Measurements from ENCODE around the gene ZNF609.

Gene ZNF609

GRCh38 chr15:64523240-64523639, 62.9 kb downstream of the ZNF609 start:
- no peak overlapping the region for H3K9ac ChIP-seq (ENCODE audit: low read length)
- no peak overlapping the region for H3K27ac ChIP-seq (ENCODE audit: low read depth, low read length)
- H3K36me3 ChIP-seq (ENCODE audit: control insufficient read depth, insufficient read depth, low read length): no peaks in the 10 kb centered on the region
- H3K27me3 ChIP-seq (ENCODE audit: control insufficient read depth, insufficient read depth, low read length): no peaks in the 10 kb centered on the region
- no peaks in the 10 kb centered on the region for H3K9me3 ChIP-seq (ENCODE audit: control insufficient read depth, insufficient read depth, low read depth, low read length)
- H3K4me3 ChIP-seq (ENCODE audit: low read depth, low read length): no peak overlapping the region
- peaks cover 28% of the 10 kb centered on the region for H3K4me1 ChIP-seq (ENCODE audit: control insufficient read depth, insufficient read depth, low read length)

- Histone ChIP-seq H3K27ac (ENCODE audit: low read depth, low read length) (no peak overlapping the region), H3K9ac (ENCODE audit: low read length) (no peak overlapping the region), H3K36me3 (ENCODE audit: control insufficient read depth, insufficient read depth, low read length) (0 out of 2 replicates have a peak, but pooled peaks cover 2% of the 10 kb centered on the region), H3K4me1 (ENCODE audit: control insufficient read depth, insufficient read depth, low read length) (peaks cover 28% of the 10 kb centered on the region), H3K27me3 (ENCODE audit: control insufficient read depth, insufficient read depth, low read length) (no peaks in the 10 kb centered on the region), H3K4me3 (ENCODE audit: low read depth, low read length) (no peak overlapping the region), H3K9me3 (ENCODE audit: control insufficient read depth, insufficient read depth, low read depth, low read length) (no peaks in the 10 kb centered on the region)
Observed at GRCh38 chr15:64524778-64525177, 64.4 kb downstream of the ZNF609 start.

- Histone ChIP-seq H3K9ac (ENCODE audit: low read length) (no peak overlapping the region), H3K27me3 (ENCODE audit: control insufficient read depth, insufficient read depth, low read length) (no peaks in the 10 kb centered on the region), H3K4me1 (ENCODE audit: control insufficient read depth, insufficient read depth, low read length) (peaks cover 24% of the 10 kb centered on the region)
Observed at GRCh38 chr15:64525828-64526530, 65.6 kb downstream of the ZNF609 start.

GRCh38 chr15:64527263-64527984, 67.0 kb downstream of the ZNF609 start:
- Histone ChIP-seq H3K4me1 (ENCODE audit: control insufficient read depth, insufficient read depth, low read length) (peaks cover 18% of the 10 kb centered on the region; the same call in 1 of the 2 replicates), H3K27ac (ENCODE audit: low read depth, low read length) (no peak overlapping the region), H3K9me3 (ENCODE audit: control insufficient read depth, insufficient read depth, low read depth, low read length) (no peaks in the 10 kb centered on the region), H3K36me3 (ENCODE audit: control insufficient read depth, insufficient read depth, low read length) (0 out of 2 replicates have a peak, but pooled peaks cover 2% of the 10 kb centered on the region), H3K27me3 (ENCODE audit: control insufficient read depth, insufficient read depth, low read length) (no peaks in the 10 kb centered on the region), H3K9ac (ENCODE audit: low read length) (no peak overlapping the region), H3K4me3 (ENCODE audit: low read depth, low read length) (no peak overlapping the region)

More at GRCh38 chr15:64525828-64526530, 65.6 kb downstream of the ZNF609 start:
- no peaks in the 10 kb centered on the region for H3K9me3 ChIP-seq (ENCODE audit: control insufficient read depth, insufficient read depth, low read depth, low read length)
- H3K4me3 ChIP-seq (ENCODE audit: low read depth, low read length): no peak overlapping the region
- 0 out of 2 replicates have a peak, but pooled peaks cover 2% of the 10 kb centered on the region for H3K36me3 ChIP-seq (ENCODE audit: control insufficient read depth, insufficient read depth, low read length)
- no peak overlapping the region for H3K27ac ChIP-seq (ENCODE audit: low read depth, low read length)

GRCh38 chr15:64528871-64529270, 68.5 kb downstream of the ZNF609 start:
- Histone ChIP-seq H3K4me1 (ENCODE audit: control insufficient read depth, insufficient read depth, low read length) (peaks cover 18% of the 10 kb centered on the region; the same call in 1 of the 2 replicates), H3K4me3 (ENCODE audit: low read depth, low read length) (no peak overlapping the region), H3K27ac (ENCODE audit: low read depth, low read length) (no peak overlapping the region), H3K9me3 (ENCODE audit: control insufficient read depth, insufficient read depth, low read depth, low read length) (no peaks in the 10 kb centered on the region), H3K9ac (ENCODE audit: low read length) (no peak overlapping the region), H3K36me3 (ENCODE audit: control insufficient read depth, insufficient read depth, low read length) (0 out of 2 replicates have a peak, but pooled peaks cover 2% of the 10 kb centered on the region), H3K27me3 (ENCODE audit: control insufficient read depth, insufficient read depth, low read length) (no peaks in the 10 kb centered on the region)

DNA sequence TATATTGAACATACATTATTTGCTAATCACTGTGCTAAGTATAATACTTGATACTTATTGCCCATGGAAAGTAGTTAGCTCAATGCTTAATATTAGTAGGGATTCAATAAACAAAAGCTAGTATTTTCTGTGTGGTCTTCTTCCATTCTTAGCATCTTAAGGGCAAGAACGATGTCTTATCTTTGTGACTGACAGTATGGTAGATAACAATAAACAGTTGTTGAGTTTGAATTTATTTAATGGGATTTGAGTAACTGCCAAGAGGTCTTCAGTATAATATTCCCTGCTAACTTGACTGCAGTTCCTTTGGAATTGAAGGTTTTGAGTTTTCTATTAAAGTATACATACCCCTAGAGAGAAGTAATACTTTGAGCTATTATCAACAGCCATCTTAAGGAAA, 70.1 kb downstream of the ZNF609 start:
- 0 out of 2 replicates have a peak, but pooled peaks cover 2% of the 10 kb centered on the region for H3K36me3 ChIP-seq (ENCODE audit: control insufficient read depth, insufficient read depth, low read length)

GRCh38 chr15:64530918-64531317, 70.5 kb downstream of the ZNF609 start:
- Histone ChIP-seq H3K27ac (ENCODE audit: low read depth, low read length) (no peak overlapping the region), H3K9ac (ENCODE audit: low read length) (no peak overlapping the region), H3K36me3 (ENCODE audit: control insufficient read depth, insufficient read depth, low read length) (0 out of 2 replicates have a peak, but pooled peaks cover 2% of the 10 kb centered on the region), H3K4me3 (ENCODE audit: low read depth, low read length) (no peak overlapping the region), H3K9me3 (ENCODE audit: control insufficient read depth, insufficient read depth, low read depth, low read length) (no peaks in the 10 kb centered on the region), H3K27me3 (ENCODE audit: control insufficient read depth, insufficient read depth, low read length) (no peaks in the 10 kb centered on the region), H3K4me1 (ENCODE audit: control insufficient read depth, insufficient read depth, low read length) (peaks cover 18% of the 10 kb centered on the region; the same call in 1 of the 2 replicates)

More for the DNA sequence above, 70.1 kb downstream of the ZNF609 start:
- Histone ChIP-seq H3K4me1 (ENCODE audit: control insufficient read depth, insufficient read depth, low read length) (peaks cover 18% of the 10 kb centered on the region; the same call in 1 of the 2 replicates), H3K27ac (ENCODE audit: low read depth, low read length) (no peak overlapping the region), H3K9me3 (ENCODE audit: control insufficient read depth, insufficient read depth, low read depth, low read length) (no peaks in the 10 kb centered on the region), H3K9ac (ENCODE audit: low read length) (no peak overlapping the region), H3K4me3 (ENCODE audit: low read depth, low read length) (no peak overlapping the region), H3K27me3 (ENCODE audit: control insufficient read depth, insufficient read depth, low read length) (no peaks in the 10 kb centered on the region)

DNA sequence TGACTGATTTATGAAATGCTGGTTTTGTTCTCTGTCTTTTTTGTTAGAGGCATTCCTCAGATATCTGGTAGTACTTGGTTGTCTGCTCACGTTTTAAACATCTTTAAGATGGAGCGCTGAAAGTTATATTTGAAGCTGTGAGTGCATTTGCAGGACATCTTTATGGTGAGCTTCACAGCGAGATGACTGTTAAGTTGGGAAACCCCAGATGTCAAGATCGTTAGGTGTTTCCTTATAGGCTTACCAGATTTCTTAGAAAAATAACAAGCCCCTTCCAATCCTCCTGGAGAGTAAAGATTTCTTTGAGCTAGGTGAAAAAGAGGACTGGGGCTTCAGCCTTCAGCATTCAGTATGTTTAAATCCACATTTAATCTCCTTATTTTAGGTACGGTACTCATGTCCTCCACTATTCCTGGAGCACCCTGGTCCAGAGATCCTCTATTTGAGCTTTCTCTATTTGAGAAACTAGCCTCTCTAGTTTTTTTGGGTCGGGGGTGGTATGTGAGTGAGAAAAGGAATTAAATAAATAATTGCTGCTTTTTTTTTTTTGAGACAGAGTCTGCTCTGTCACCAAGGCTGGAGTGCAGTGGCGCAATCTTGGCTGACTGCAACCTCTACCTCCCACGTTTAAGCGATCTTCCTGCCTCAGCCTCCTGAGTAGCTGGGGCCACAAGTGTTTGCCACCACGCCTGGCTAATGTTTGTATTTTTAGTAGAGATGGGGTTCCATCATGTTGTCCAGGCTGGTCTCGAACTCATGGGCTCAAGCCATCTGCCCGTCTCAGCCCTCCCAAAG, 72.3 kb downstream of the ZNF609 start:
- Histone ChIP-seq H3K9me3 (ENCODE audit: control insufficient read depth, insufficient read depth, low read depth, low read length) (no peaks in the 10 kb centered on the region), H3K9ac (ENCODE audit: low read length) (no peak overlapping the region), H3K27ac (ENCODE audit: low read depth, low read length) (no peak overlapping the region), H3K36me3 (ENCODE audit: control insufficient read depth, insufficient read depth, low read length) (0 out of 2 replicates have a peak, but pooled peaks cover 2% of the 10 kb centered on the region), H3K27me3 (ENCODE audit: control insufficient read depth, insufficient read depth, low read length) (no peaks in the 10 kb centered on the region), H3K4me1 (ENCODE audit: control insufficient read depth, insufficient read depth, low read length) (peaks cover 9% of the 10 kb centered on the region; the same call in 1 of the 2 replicates), H3K4me3 (ENCODE audit: low read depth, low read length) (no peak overlapping the region)

DNA sequence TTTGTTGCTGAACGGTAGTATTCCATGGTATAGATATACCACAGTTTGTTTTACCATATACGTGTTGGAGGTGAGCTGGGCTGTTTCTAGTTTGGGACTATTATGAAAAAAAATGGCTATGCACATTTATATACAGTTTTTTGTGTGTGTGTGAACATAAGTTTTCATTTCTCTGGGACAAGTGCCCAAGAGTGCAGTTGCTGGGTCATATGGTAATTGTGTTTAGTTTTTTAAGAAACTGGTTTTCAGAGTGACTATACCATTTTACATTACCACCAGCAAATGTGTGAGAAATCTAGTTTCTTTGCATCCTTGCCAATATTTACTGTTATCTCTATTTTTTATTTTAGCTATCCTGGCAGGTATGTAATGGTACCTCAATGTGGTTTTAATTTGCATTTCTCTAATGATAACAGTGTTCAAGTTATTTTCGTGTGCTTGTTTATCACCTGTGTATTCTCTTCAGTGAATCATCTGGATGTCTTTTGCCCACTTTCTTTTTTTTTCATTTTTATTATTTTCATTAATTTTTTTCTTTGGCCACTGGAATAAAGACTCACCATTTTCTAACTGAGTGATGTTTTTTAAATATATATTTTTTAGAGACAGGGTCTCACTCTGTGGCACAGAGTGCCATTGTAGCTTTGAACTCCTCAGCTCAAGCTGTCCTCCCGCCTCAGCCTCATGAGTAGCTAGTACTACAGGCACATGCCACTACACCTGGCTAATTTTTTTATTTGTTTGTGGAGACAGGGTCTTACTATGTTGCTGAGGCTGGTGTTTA, 75.3 kb downstream of the ZNF609 start:
- Histone ChIP-seq H3K27ac (ENCODE audit: low read depth, low read length) (no peak overlapping the region), H3K4me3 (ENCODE audit: low read depth, low read length) (no peak overlapping the region), H3K36me3 (ENCODE audit: control insufficient read depth, insufficient read depth, low read length) (no peaks in the 10 kb centered on the region), H3K9me3 (ENCODE audit: control insufficient read depth, insufficient read depth, low read depth, low read length) (no peaks in the 10 kb centered on the region), H3K9ac (ENCODE audit: low read length) (no peak overlapping the region), H3K4me1 (ENCODE audit: control insufficient read depth, insufficient read depth, low read length) (peaks cover 9% of the 10 kb centered on the region; the same call in 1 of the 2 replicates), H3K27me3 (ENCODE audit: control insufficient read depth, insufficient read depth, low read length) (no peaks in the 10 kb centered on the region)

DNA sequence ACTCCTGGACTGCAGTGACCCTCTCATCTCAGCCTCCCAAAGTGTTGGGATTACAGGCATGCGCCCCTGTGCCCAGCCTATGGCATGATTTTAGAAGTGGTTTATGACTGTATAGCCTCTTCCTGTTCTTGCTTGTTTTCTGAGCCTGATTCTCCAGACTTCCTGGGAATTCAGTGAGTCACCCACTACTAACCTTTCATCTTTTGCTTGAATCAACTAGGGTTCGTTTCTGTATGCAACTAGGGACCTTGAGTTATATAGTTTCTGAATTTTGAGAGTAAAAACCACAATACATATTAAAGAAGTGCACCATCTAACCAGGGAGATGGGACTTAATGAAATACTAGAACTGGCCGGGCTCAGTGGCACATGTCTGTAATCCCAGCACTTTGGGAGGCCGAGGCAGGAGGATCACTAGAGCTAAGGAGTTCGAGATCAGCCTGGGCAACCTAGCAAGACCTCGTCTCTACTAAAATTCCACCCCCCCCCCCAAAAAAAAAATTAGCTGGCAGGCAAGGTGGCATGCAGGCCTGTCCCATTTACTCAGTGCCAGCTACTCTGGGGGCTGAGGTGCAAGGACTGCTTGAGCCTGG, 76.0 kb downstream of the ZNF609 start:
- Histone ChIP-seq H3K9ac (ENCODE audit: low read length) (no peak overlapping the region), H3K27ac (ENCODE audit: low read depth, low read length) (no peak overlapping the region), H3K27me3 (ENCODE audit: control insufficient read depth, insufficient read depth, low read length) (no peaks in the 10 kb centered on the region), H3K4me3 (ENCODE audit: low read depth, low read length) (no peak overlapping the region), H3K36me3 (ENCODE audit: control insufficient read depth, insufficient read depth, low read length) (no peaks in the 10 kb centered on the region), H3K4me1 (ENCODE audit: control insufficient read depth, insufficient read depth, low read length) (peaks cover 4% of the 10 kb centered on the region; the same call in 1 of the 2 replicates), H3K9me3 (ENCODE audit: control insufficient read depth, insufficient read depth, low read depth, low read length) (no peaks in the 10 kb centered on the region)

Data from HUES6 (cell line).